NCI-H2081 (cell line): Measurements from ENCODE around the gene PRPF8.

Experiments used
- DNase-seq, 2 experiments: peaks; one replicate each; lab custom pipeline; 2025; lab: John Stamatoyannopoulos, UW

Gene PRPF8

DNA sequence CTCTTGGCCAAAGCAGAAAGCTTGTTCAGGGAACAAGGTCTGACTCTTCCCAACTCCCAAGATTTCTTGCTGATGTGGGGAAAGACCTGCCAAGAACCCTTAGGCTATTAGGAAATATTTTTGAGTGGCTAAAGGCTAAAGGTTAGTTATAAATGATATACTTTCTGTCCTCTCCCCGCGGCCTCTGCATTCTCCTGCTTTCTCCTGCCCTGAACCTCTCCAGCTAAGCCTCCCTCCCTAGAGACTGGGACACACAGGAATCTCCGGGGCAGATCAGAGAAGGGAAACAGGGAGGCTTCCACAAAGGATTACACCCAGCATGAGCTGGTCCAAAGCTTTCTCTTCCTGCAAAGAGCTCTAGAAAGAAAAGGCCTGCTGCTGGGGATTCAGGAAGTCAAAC, 58.3 kb downstream of the PRPF8 start:
- no peak for DNase-seq

DNA sequence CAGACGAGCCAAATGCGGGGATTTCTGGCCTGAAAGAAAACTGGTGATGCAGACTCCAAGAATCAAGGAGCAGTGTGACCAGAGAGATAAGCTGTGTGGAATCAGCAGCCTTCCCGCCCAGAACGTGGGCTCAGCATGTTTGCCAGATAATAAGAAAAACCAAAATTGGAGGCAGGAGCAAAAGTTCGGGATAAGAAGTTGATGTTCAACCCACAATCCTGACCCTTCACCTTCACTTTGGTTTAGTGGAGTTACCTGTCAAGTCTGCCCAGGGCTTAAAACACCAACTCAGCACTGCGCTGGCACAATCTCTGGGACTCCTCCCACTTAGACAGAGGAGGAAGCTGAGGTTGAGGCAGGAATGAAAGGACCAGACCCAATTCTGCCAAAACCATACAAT, 59.1 kb downstream of the PRPF8 start:
- no peak for DNase-seq

DNA sequence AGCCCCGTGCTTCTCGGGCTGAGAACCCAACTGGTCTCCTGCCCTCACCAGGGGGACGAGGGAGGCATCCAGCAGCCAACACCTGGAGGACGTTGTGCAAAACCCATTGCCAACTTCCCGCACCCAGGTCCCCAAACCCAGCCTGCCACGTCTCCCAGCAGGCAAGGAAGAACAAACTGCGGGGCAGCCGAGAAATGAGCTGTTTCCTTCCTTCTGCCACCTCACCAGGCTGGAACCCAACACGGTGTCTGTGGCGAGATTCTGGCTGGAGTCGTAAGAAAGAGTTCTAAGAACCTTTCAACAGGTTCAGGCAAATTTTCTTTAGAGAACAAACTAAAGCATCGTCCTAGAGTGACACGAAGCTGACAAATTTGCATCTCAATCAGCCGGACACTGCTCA, 59.6 kb downstream of the PRPF8 start:
- no peak for DNase-seq

DNA sequence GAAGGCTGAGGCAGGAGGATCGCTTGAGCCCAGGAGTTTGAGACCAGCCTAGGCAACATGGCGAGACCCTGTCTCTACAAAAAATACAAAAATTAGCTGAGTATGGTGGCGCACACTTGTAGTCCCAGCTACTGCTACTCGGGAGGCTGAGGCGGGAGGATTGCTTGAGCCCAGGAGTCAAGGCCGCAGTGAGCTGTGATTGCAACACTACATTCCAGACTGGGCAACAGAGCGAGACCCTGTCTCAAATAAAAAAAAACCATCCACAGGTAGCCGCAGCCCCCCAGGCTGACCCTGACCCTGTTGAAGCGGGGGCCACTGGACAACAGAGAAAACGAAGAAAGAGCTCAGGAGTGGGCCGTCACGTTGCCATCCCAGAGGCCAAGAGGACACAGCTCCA, 60.0 kb downstream of the PRPF8 start:
- no peak for DNase-seq

DNA sequence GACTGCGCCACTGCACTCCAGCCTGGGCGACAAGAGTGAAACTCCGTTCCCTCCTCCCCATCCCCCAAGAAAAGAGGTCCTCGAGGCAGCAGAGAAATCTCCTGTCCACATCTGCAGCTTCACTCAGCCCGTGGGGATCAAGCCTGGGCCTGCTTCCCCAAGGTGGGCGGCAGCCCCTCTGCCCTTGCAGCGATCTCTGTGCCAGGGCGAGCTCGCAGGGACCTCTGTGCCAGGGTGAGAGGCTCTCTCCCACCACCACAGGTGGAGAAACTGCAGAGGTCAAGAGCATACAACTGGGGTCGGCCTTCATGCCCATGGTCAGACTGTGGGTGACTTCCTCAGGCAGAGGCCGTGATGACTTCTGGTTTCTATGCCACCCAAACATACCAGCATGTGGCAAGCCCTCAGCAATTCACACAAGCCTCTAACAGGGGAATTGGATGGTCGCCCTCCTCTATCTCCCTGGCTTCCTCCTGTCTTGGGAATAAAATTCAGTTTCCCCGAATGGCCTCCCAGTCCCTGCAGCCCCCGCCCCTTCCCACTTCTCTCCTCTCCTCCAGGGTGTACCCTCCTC, 61.5 kb downstream of the PRPF8 start:
- no peak for DNase-seq

DNA sequence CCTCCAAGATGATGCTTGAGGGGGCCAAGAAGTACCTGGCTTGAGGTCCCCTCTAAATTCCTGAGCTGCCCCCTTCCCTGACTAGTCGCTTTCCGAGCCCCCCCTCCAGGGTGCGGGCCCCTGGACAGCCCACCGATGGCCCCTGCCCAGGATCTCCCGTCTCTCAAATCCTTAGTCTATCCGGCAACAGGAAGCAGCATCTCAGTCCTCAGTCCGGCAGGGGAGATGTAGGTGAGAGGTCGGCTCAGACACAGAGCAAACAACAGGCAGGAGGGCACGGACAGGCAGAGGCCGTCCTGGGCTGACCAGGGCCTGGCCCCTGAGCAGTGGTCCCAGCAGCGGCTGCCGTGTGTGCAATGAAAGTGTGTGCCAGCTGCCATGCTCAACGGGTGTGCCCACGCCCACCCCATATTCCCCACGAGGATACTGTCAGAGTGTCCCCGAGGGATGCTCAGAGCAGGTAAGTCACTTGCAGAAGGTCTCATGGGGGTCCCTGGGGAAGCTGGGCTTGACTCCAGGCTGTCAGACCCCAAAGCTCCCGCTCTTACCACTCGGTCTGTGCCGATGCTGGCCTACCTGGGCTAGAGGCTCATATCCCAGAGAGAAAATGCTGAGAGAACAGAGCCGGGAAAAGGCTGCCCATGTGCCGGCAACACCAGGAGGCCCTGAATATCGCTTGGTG, 63.3 kb downstream of the PRPF8 start:
- no peak for DNase-seq

DNA sequence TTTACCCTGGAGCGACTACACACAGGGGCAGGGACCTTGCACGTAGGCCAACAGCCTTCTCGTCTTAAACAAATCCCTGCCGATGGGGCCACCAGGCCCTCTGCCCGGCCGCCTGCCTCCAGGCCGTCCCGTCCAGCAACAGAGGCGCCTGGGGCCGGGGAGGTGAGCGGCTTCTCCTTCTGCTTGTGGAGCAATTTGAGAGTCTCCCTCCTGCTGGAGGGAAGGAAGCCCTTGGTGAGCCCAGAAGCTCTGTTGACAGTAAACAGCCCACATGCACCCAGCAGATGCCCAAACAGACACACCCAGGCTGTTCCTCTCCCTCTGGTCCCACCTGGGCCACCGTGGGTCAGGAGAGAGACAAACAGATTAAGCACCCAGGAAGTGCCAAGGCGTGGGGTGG, 64.2 kb downstream of the PRPF8 start:
- no peak for DNase-seq

DNA sequence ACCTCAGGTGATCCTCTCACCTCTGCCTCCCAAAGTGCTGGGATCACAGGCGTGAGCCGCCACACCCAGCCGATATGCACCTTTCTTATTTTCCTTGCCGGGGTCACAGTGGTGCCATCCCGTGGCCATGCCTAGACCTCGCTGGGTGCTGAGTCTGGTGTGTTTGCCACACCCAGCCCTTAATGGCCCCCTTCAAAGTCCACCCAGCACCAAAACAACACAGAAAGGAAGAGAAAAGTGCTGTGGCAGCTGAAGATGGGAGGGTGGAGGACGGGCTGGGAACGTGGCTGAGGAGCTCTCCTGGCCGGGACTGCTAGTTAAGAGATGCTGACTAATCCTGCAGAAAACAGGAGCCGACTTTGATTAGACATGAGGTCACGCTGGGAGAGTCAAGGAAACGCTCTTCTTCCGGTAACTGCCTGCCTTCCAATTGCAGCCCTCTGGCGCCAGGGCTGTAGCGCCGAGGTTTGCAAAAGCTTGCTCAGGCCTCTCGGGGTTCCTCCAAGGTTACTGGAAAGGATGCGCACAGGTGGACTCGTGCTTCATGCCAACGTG, 67.0 kb downstream of the PRPF8 start:
- DNase-seq = no peak

DNA sequence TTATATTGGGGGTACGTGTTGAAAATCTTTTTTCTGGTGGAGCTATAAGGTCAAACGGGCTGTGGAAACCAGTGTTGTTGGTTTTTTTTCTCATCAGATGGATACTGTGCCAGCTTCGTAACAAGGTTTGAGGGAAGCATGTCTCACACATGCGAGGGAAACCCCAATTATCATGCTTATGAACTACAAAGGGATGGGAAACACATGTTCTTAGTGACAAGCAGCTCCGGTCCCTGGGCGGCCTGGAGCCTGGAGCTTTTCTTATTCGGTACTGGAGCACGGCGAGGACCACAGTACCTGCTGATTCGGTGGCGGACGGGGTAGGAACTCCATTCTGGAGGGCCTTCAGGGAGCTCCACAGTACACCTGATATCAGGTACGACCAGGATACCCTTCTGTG, 68.6 kb downstream of the PRPF8 start:
- no peak for DNase-seq

DNA sequence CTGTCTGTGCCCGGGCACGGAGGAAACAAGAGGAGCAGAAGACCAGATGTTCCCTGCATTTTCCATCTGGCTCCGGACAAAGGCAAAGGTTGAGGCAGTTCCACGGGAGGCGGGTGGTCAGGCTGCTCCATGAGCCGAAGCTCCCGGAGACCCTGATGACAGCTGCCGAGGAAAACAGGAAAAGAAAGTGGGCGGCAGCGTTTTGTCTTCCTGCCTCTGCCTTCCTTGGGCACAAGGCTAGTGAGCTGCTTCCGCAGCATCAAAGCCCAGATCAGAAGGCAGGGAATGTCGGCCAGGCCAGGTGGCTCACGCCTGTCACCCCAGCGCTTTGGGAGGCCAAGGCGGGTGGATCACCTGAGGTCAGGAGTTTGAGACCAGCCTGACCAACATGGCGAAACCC, 72.3 kb downstream of the PRPF8 start:
- DNase-seq = no peak

DNA sequence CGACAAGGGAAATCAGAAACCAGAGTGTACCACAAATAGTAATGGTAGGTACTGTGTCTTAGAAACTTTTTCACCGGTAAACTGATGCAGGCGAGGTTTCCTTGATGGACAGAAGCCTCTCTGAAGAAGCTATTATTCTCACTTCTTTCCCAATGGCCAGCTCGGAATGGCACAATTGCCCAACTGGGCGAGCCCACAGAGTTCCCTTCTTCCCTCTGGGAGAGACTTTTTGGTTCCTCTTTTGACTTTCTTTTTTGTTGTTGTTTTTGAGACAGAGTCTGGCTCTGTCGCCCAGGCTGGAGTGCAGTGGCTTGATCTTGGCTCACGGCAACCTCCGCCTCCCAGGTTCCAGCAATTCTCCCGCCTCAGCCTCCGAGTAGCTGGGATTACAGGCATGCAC, 73.0 kb downstream of the PRPF8 start:
- DNase-seq = no peak

DNA sequence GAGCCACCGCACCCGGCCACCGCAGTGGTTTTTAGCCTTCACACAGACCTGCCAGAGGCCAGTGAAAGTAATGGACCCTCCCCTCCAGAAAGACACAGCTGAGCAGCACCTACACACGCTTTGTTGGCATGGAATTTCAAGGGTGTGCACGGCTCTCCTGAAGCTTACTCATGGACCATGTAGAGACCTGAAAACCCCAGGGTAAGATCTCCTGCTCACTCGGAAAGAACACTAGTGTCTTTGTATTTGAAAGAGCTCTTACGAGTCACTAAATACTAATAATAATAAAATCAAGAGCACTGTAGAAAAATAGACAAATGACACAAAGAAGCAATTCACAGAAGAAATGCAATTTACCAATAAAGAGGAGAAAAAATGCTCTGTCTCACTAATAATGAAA, 76.0 kb downstream of the PRPF8 start:
- DNase-seq = no peak

DNA sequence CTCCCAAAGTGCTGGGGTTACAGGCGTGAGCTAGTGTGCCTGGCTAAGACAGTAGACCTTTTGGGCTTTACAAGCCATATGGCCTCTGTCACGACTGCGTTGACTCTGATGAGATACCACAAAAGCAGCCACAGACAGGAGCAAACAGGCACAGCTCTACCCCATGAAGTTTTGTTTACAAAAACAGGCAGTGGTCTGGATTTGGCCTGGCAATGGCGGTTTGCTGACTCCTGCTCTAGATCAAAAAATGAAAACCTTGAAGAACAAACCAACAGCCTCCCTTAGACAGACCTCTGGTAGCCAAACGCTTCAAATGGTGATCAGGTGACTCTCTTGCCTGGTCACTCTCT, 76.7 kb downstream of the PRPF8 start:
- no peak for DNase-seq

DNA sequence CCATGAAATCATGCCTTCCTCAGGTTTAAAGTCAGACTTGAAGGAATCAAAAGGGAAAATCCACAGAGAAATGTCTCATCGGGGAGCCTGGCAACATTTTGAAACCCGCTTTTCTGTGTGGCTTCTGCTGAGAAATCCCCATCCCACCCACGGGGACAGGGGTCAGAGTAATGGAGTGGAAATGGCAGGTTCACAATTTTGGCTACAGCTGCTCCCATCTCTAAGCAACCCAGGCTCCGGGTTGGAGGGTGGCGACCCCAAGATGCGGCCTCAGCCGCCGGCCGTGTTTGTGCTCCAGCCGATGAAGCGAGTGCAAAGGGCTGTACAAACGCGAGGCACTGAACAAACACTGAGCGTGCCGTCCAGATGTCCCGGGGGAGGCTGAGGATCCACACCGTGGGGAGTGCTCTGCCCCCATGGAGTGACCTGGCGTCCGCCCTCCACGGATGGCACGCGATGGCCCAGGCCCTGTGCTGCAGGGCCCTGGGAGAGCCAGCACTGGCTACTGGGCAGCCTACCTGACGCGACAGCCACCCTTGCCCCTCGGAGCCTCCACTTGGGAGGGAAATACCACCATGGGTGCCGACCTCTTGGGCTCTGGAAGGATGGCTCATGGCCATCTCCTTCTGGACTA, 78.2 kb downstream of the PRPF8 start:
- no peak for DNase-seq

DNA sequence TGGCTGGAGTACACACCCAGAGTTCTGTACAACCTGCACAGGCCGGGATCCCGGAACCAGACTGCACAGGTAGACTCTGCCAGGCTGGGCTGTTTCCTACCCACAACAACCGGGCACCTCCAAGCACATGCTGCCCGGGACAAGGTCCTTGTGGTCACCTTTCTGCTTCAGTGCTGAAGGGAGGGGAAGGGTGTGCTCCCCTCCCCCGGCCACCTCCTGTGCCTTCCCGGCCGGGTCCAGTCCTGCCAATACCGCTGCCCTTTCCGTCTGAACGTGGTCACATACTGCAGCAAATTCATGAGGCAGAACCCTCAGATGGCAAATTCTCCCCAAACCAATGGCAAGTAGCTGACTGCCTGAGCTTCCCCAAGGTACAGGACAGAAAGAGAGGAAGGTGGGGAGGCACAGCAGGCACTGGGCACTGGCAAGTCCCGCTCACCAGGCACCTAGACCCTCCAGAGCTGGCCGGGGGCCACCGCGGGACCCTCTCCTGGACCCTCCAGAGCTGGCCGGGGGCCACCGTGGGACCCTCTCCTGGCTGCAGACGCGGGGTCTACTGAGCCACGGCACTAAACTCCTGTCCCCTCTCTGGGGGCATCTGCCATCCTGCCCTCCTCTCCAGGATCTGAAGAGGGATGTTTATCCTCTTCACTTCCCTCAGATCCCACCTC, 78.9 kb downstream of the PRPF8 start:
- no peak for DNase-seq

DNA sequence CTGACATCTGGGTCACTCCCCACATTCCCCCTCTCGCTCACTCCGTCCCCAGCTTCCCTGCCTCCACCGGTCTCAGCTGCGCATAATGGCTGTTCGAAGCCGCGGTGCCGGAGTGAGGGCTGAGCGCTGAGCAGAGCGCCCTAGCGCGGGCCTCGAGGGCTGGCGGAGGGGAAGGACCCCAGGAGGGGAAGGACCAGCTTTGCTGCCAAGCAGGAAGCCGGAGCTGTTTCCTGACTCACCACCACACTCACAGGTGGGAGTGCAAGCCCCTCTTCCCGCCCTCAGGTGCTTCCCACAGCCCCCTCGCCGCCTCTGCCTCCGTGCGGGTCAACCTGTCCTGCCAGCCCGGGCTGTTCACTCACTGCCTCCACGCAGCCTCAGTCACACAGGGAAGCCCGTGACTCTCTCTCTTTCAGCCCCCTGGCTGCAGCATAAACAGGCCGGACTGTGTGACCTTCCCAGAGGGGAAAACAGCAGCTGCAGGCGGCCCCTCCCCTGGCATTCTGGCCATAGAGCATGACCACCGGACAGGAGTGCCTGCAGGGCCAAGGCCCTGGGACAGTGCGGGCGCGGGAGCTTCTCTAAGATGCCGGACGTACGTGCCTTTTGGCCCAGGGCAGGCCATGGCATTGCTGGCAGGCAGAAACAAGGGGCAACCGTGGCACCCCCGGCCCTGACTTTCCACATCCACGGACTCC, 79.7 kb downstream of the PRPF8 start:
- no peak for DNase-seq

DNA sequence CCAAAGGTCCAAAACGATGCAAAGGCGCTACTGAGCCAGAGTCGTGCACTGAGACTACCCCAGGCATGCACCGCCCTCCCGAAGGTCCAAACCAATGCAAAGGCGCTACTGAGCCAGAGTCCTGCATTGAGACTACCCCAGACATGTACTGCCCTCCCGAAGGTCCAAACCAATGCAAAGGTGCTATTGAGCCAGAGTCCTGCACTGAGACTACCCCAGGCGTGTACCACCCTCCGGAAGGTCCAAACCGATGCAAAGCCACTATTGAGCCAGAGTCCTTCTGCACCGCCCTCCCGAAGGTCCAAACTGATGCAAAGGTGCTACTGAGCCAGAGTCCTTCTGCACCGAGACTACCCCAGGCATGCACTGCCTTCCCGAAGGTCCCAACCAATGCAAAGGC, 83.1 kb downstream of the PRPF8 start:
- DNase-seq = no peak
